ELF-1 (cell line): ENCODE data around the gene PKHD1.

ENCODE experiments used
- DNase-seq: peaks from one replicate; pipeline ENCODE4 v3.0.0-alpha.2; 2016; ENCODE audit warnings: low read depth, low spot score

PKHD1 gene

GRCh38 chr6:51812231-51812630 is 275.2 kb downstream of the PKHD1 start:
- no peak for DNase-seq

DNA sequence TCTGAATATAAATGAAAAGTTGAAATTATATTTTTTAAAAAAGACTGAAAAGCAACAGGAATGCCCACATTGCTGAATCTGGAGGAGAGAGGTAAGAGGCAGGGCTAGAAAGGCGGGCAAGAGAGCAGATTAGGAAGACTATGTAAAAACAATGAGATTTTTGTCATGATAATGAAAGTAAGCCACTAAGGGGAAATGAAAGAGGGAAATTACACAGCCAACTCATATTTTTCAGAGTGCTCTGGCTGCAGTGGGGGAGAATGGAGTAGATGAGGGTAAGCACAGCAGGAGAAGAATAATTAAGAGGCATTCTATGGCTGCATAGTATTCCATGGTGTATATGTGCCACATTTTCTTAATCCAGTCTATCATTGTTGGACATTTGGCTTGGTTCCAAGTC is 281.9 kb downstream of the PKHD1 start:
- no peak for DNase-seq

DNA sequence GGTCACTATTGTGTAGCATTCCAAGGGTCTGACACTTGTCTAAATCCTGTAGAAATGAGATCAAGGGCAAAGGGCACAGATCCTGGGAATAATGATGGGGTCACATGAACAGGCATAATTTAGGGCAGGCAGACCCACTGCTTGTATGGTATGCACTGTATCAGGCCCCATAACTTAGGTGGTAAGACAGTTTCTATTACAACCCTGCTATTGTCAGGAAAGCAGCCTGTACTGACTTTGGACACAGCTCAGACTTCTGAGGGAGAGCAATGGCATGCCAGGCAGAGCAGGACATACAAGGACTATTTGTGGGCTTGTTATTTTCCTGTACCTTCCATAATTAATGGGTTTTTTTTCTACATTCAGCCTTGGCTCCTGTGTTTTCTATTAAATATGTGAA is 286.8 kb downstream of the PKHD1 start:
- no peak for DNase-seq

DNA sequence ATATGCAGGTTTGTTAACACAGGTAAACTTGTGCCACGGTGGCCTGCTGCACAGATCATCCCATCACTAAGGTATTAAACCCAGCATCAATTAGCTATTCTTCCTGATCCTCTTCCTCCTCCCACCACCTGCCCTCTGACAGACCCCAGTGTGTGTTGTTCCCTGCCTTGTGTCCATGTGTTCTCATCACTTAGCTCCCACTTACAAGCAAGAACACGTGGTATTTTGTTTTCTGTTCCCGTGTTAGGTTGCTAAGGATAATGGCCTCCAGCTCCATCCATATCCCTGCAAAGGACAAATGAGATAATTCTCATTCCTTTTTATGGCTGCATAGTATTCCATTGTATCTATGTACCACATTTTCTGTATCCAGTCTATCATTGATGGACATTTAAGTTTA is 294.0 kb downstream of the PKHD1 start:
- no peak for DNase-seq

DNA sequence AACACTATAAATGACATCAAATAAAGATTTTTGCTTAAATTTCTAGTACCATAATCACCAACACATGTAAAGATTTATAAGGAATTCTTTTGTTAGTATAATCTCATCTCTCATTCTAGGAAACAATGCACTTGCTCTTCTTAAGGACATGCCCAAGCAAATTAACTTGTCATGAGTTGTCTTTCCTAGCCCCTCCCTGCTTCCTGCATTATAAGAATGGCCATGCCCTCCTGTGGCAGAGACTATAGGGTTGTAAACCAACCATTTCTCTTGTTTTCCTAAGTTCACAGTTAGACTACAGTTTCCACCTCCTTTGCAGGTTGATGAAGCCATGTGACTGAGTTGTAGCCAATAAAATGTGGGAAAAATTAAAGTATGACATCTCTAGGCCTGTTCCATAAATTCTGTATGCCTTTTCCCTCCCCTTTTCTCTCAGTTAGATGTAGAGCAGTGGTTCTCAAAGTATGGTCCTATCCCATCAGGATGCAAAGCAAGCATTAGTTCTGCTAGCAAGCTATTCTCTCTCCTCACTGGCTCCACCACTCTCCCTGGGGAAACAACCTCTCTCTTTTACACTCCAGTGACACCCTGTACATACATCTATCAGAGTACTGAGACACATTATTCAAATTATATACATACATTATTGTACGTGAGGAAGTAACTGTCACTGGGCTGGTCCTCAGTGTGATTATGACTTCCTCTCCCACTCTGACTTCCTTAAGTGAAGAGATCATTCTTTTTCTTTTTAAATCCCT is 295.0 kb downstream of the PKHD1 start:
- DNase-seq: no peak

- no peak for DNase-seq
These were observed 296.5 kb downstream of the PKHD1 start for GRCh38 chr6:51790946-51791345.

DNA sequence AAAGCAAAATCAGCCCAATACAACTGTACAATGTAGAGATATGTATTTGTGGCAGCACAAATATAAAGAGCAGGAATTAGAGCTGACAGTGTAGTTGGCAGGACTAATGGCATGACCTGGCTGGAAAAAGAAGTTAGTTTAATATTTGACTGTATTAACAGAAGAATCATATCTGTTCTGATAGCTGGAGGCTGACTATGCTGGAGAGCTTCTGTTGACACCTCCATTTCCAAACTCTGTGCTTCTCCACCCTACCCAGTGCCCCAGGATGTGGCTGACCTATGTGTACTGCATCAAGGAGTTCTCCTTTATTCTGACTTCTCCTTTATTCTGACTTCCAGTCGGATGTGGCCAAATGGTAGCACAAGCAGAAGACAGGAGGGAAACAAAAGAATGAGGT is 299.3 kb downstream of the PKHD1 start:
- no peak for DNase-seq

GRCh38 chr6:51778666-51779065 is 308.7 kb downstream of the PKHD1 start:
- DNase-seq: no peak

- DNase-seq: no peak
These were observed 309.8 kb downstream of the PKHD1 start for GRCh38 chr6:51777618-51778017.

GRCh38 chr6:51775942-51776860 is 311.2 kb downstream of the PKHD1 start:
- no peak for DNase-seq

DNA sequence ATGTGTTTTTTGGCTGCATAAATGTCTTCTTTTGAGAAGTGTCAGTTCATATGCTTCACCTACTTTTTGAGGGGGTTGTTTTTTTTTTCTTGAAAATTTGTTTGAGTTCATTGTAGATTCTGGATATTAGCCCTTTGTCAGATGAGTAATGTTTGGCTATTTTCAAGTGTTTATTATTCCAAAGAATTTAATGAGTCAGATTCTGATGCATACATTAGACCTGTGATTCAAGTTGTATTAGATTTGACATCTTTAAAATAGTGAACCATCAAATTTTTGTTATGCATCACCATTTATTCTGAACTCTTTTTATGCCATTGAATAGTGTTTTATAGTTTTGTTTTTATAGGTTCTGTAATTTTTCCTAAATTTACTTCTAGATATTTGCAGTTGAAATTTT is 319.3 kb downstream of the PKHD1 start:
- DNase-seq: no peak

DNA sequence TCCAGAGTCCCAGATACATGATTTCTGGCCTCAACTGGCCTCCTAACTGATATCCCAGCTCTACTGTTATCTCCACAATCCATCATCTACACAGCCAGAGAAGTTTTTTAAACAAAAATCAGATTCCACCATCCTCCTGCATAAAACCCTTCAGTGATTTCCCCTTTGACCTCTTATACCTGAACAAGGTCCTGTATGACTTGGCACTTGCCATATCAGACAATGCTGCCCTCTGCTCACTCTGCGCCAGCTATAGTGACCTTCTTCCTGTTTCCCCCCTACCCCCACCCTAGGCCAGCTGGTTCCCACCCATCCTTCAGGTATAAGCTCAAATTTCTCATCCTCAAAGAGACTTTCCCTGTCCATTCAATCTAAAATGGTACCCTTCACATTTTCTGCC is 322.2 kb downstream of the PKHD1 start:
- DNase-seq: no peak

GRCh38 chr6:51753635-51754034 is 333.8 kb downstream of the PKHD1 start:
- DNase-seq: peak; percentile 76

- DNase-seq: no peak
These were observed 343.4 kb downstream of the PKHD1 start for GRCh38 chr6:51743999-51744398.

DNA sequence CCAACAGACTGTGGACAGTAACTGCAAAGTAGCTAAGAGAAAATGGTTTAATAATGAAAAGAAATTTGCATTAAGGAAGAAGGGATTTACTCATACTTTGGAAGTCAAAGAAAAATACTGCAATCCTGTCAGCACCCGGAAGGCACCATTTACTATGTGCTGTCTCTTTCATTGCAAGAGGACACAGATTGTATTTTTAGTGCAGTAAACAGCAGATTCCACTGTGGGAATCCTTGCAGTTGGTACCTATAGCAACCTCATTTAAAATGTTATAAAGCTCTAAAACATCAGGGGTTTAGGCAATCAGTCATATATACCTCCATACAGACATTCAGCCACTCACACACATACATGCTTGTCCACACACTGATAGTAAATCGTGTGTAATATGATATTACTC is 346.8 kb downstream of the PKHD1 start:
- DNase-seq: no peak

DNA sequence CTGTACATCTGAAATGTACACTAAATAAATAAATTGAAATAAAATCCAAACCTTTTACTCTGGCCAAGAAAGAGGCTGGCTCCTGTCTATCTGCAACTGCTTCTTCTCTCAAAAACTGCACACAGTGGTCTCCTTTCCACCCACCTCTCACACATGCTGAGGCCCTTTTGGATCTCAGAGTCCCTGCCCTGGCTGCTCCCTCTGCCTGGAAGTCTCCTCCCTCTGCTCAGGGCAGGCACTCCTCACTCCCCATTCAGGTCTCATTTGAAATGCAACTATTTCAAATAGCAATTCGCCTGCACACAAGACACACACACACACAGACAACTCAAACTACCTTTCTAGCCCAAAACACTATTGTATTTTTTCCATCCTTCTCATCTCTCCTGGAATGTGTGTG is 348.8 kb downstream of the PKHD1 start:
- peak; percentile 6 for DNase-seq

DNA sequence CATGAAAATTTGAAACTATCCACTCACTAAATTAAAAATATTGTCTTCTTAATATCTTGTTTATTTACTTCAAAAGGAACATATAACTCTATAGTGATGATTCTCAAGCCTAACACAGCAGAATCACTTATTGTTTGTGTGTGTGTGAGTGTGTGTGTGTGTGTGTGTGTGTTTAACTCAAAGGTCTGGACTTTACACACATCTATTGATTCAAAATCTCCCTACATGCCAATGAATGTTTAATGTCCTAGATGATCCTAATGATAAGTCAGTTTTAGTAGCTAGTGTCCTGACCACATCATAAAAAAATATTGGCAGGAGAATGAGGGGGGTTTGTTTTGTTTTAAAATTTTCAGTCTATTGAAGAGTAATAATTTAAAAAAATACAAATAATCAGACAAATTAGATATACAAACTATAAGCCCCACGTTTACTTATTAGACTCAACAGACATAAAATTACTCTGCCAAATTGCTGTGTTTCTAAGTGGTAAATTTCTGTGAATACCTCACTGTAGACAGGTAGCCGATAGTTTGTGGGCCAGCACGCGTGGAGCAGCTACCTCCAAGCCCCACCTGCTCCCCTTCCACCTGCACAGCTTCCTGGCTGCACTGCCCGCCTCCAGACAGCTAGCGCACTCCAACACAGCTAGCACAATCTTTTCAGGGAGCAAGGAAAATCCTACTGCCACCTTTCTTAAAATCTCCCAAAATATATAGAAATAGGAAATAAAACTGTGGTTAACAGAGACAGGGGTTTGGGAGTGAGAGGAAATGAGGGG is 349.6 kb downstream of the PKHD1 start:
- no peak for DNase-seq

- DNase-seq: no peak
These were observed 362.3 kb downstream of the PKHD1 start for GRCh38 chr6:51725155-51725554.

DNA sequence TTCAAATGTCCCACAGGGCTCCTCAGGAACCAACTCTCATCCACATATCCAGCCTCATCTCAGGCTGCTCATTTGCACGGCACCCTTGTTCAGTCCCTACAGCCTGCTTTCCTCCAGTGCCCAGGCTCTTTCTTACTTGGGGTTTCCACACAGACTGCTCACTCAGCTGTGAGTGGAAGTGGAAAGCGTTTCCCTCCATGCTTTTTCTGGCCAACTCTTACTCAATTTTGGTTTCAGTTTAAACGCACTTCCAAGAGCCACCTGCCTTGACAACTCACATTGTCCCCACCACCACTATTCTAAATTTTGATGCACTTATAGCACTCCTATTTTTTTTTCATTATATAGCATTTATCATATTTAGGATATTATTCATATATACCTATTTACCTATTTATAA is 367.1 kb downstream of the PKHD1 start:
- no peak for DNase-seq

DNA sequence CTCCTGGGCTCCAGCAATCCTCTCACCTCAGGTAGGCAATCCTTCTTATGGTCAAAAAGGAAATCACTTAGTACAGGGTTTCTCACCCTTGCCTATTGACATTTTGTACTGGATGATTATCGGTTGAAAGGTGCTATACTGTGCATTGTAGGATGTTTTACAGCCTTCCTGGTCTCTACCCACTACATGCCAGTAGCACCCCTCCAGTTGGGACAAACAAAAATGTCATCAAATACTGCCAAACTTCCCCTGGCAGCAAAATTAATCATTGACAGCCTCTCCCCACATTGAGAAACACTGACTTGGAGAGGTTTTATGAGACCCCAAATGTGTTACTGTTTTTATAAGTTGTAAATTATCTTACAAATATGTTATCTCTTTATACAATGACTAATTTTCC is 368.1 kb downstream of the PKHD1 start:
- no peak for DNase-seq

DNA sequence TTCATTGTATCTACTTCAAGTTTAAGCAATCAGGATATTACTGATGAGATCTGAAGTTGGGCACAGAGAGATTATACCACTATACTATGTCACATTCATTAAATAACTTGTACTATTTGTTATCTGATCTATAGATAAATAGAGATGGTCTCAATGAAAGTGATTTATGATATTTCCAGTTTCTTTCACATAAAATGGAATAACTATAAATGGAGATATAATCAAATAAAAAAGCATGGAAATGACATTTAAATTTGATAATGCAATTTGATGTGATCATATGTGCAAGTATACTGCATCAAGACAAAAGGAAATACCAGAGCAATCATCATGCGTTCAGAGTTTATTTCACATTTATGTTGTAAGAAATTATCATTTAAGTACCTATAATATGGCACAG is 368.9 kb downstream of the PKHD1 start:
- DNase-seq: no peak

DNA sequence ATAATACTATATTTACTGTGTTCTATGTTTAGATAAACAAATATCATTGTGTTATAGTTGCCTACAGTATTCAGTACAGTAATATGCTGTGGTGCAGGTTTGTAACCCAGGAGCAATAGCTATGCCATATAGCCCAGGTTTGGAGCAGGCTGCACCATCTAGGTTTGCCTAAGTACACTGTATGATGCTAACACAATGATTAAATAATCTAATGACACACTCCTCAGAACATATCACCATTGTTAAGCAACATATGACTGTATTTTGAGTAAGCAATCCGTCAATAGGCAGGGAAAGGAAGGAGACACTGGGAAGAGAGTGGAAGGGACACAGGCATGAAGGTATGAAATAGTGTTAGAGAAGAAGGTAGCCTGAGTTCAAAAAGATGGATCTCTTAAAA is 369.9 kb downstream of the PKHD1 start:
- no peak for DNase-seq
